Breast epithelium (tissue), 4 donors: ENCODE measurements around the gene MYBBP1A. TPM values are rescaled to one million over a fixed set of nuclear protein-coding genes. Genes with fewer than 3 reads are reported as not detected.

Experiments
- DNase-seq, 2 donors: peaks; one replicate each; pipeline ENCODE4 v3.0.0-alpha.2; 2019; ENCODE audit warnings: low spot score in 2 of 2
- H3K27ac ChIP-seq, 2 donors: fragments of 200-600 bp; sonication (generic) in 1 of 2; one replicate each; pipeline ENCODE4 v1.5.1; 2016 to 2019; ENCODE audit warnings: mild to moderate bottlenecking in 1 of 2
- H3K27me3 ChIP-seq, 2 donors: fragments of 200-600 bp; sonication (generic) in 1 of 2; one replicate each; pipeline versions ENCODE4 v1.5.1 to v1.6.0; 2017 to 2019; ENCODE audit warnings: control low read depth in 1 of 2, mild to moderate bottlenecking in 1 of 2
- H3K36me3 ChIP-seq: fragments of 200-600 bp; one replicate; pipeline ENCODE4 v1.5.1; 2019
- H3K4me1 ChIP-seq, 2 donors: fragments of 200-600 bp; sonication (generic); one replicate each; pipeline ENCODE4 v1.5.1; 2016 to 2019; ENCODE audit warnings: control low read depth in 1 of 2
- H3K4me3 ChIP-seq, 3 donors: fragments of 200-600 bp; sonication (generic); 1 replicate in 2 of 3; 2 replicates in 1 of 3; pipeline ENCODE4 v1.5.1; 2016 to 2019; ENCODE audit warnings: mild to moderate bottlenecking in 3 of 3, moderate library complexity in 2 of 3
- H3K9me3 ChIP-seq, 2 donors: fragments of 200-600 bp; sonication (generic) in 1 of 2; one replicate each; pipeline ENCODE4 v1.5.1; 2016 to 2019; ENCODE audit warnings: control low read depth in 1 of 2
- CTCF ChIP-seq, 3 donors: fragments of 450-650 bp; IDR thresholded peaks; one replicate each; pipeline ENCODE4 v1.5.1; 2016 to 2017; ENCODE audit warnings: antibody characterized with exemption in 3 of 3, mild to moderate bottlenecking in 3 of 3, moderate library complexity in 3 of 3
- POLR2A ChIP-seq: fragments of 450-650 bp; IDR thresholded peaks from one replicate; pipeline ENCODE4 v1.6.1; 2016; ENCODE audit warnings: antibody characterized with exemption, mild to moderate bottlenecking, moderate library complexity
- POLR2AphosphoS5 ChIP-seq, 3 donors: sonication (generic); formaldehyde crosslinking; IDR thresholded peaks; one replicate each; pipeline ENCODE4 v1.6.1; 2017; ENCODE audit warnings: antibody characterized with exemption in 3 of 3
- intact Hi-C: fragments of 100-400 bp; cut with DNase I; formaldehyde crosslinking; loops from one replicate; pipeline ENCODE4 v1.15.1; 2023; ENCODE audit warnings: low total_unique reads
- total RNA-seq, 3 donors: library from RNA; depleted of rRNA; stranded (reverse); fragments of >200 nt; gene quantifications; one replicate each; pipeline ENCODE4 v1.1.0, GENCODE V29; 2016

The MYBBP1A gene
- total RNA-seq, 3 donors from 2014 or later: 26.9 to 61.6 (median 50.1) TPM

GRCh38 chr17:4531988-4532736 is 23.0 kb downstream of the MYBBP1A start:
- Histone ChIP-seq H3K9me3 (no peaks in the 10 kb centered on the region), H3K4me1 (peaks cover 12% of the 10 kb centered on the region in 2 donors), H3K4me3 (no peak overlapping the region), H3K27me3 (no peaks in the 10 kb centered on the region), H3K36me3 (no peaks in the 10 kb centered on the region), H3K27ac (peak overlapping the region in 1 of 2 donors; percentile 58)
- intact Hi-C loops: no loop called here
- no peak for DNase-seq
- no peak for TF ChIP-seq POLR2AphosphoS5 (IDR thresholded peaks at IDR 0.05)

- Histone ChIP-seq H3K4me1 (peaks cover 8 to 10% of the 10 kb centered on the region in 2 donors), H3K27ac (peak overlapping the region in 1 of 2 donors; percentile 58)
Observed at GRCh38 chr17:4530799-4531730, 24.1 kb downstream of the MYBBP1A start.

GRCh38 chr17:4529533-4530152 is 25.5 kb downstream of the MYBBP1A start:
- H3K4me3 ChIP-seq: no peak overlapping the region
- intact Hi-C loops: no loop called here
- no peak for DNase-seq

More at GRCh38 chr17:4530799-4531730, 24.1 kb downstream of the MYBBP1A start:
- Histone ChIP-seq H3K27me3 (no peaks in the 10 kb centered on the region), H3K36me3 (no peaks in the 10 kb centered on the region), H3K9me3 (no peaks in the 10 kb centered on the region), H3K4me3 (no peak overlapping the region)
- no peak for TF ChIP-seq CTCF (IDR thresholded peaks at IDR 0.05)
- TF ChIP-seq POLR2A: no peak
- TF ChIP-seq POLR2AphosphoS5 (IDR thresholded peaks at IDR 0.05): no peak
- DNase-seq: no peak
- intact Hi-C loops: no loop called here

GRCh38 chr17:4527566-4528125 is 27.5 kb downstream of the MYBBP1A start:
- Histone ChIP-seq H3K4me1 (no peaks in the 10 kb centered on the region), H3K9me3 (no peaks in the 10 kb centered on the region), H3K27ac (no peak overlapping the region), H3K36me3 (no peaks in the 10 kb centered on the region), H3K4me3 (no peak overlapping the region), H3K27me3 (no peaks in the 10 kb centered on the region)
- TF ChIP-seq POLR2AphosphoS5 (IDR thresholded peaks at IDR 0.05): no peak
- no peak for TF ChIP-seq CTCF (IDR thresholded peaks at IDR 0.05)
- no peak for TF ChIP-seq POLR2A
- intact Hi-C loops: no loop called here
- no peak for DNase-seq

More at GRCh38 chr17:4529533-4530152, 25.5 kb downstream of the MYBBP1A start:
- peaks cover 8 to 9% of the 10 kb centered on the region in 2 donors for H3K4me1 ChIP-seq
- no peaks in the 10 kb centered on the region for H3K36me3 ChIP-seq
- no peaks in the 10 kb centered on the region for H3K27me3 ChIP-seq
- H3K9me3 ChIP-seq: no peaks in the 10 kb centered on the region
- no peak for TF ChIP-seq CTCF (IDR thresholded peaks at IDR 0.05)
- TF ChIP-seq POLR2A: no peak
- TF ChIP-seq POLR2AphosphoS5 (IDR thresholded peaks at IDR 0.05): no peak
- peak overlapping the region in 1 of 2 donors; percentile 58 for H3K27ac ChIP-seq

- no peak for TF ChIP-seq POLR2A
- TF ChIP-seq POLR2AphosphoS5 (IDR thresholded peaks at IDR 0.05): no peak
- no peak for TF ChIP-seq CTCF (IDR thresholded peaks at IDR 0.05)
- H3K36me3 ChIP-seq: no peaks in the 10 kb centered on the region
- H3K4me1 ChIP-seq: no peaks in the 10 kb centered on the region
- H3K9me3 ChIP-seq: no peaks in the 10 kb centered on the region
- H3K27ac ChIP-seq: no peak overlapping the region
- intact Hi-C loops: no loop called here
- DNase-seq: no peak
- H3K4me3 ChIP-seq: no peak overlapping the region
- no peaks in the 10 kb centered on the region for H3K27me3 ChIP-seq
Observed at GRCh38 chr17:4527134-4527533, 28.1 kb downstream of the MYBBP1A start.
